Left lung (tissue), 14 donors: ENCODE data around the gene MTIF2. TPM values are rescaled to one million over a fixed set of nuclear protein-coding genes. Genes with fewer than 3 reads are reported as not detected.

Experiments
- ATAC-seq: fragments of 200-7000 bp; cut with Tn5 transposase; one replicate; pipeline ENCODE4 v1.9.1; 2020; ENCODE audit warnings: moderate library complexity
- DNase-seq, 4 donors: peaks; one replicate each; pipeline ENCODE4 v3.0.0-alpha.2; 2013 to 2020
- H3K27ac ChIP-seq, 2 donors: fragments of 200-600 bp; sonication (generic) in 1 of 2; one replicate each; pipeline versions ENCODE4 v1.5.0 to v1.8.0; 2020 to 2021
- H3K27me3 ChIP-seq, 2 donors: fragments of 200-600 bp; sonication (generic) in 1 of 2; one replicate each; pipeline versions ENCODE4 v1.5.0 to v1.8.0; 2020 to 2021
- H3K36me3 ChIP-seq, 2 donors: fragments of 200-600 bp; sonication (generic) in 1 of 2; one replicate each; pipeline versions ENCODE4 v1.5.0 to v1.8.0; 2020 to 2021
- H3K4me1 ChIP-seq, 2 donors: fragments of 200-600 bp; one replicate each; pipeline ENCODE4 v1.8.0; 2021
- H3K4me3 ChIP-seq, 2 donors: fragments of 200-600 bp; sonication (generic) in 1 of 2; one replicate each; pipeline versions ENCODE4 v1.5.0 to v1.8.0; 2020 to 2021; ENCODE audit warnings: mild to moderate bottlenecking in 1 of 2
- H3K9me3 ChIP-seq, 2 donors: fragments of 200-600 bp; sonication (generic) in 1 of 2; one replicate each; pipeline versions ENCODE4 v1.5.0 to v1.8.0; 2020 to 2021
- intact Hi-C, 2 donors: fragments of 100-400 bp; cut with DNase I; formaldehyde crosslinking; loops; one replicate each; pipeline versions ENCODE4 v1.11.2 to v1.14.2; 2022
- long read RNA-seq, 12 donors: library from polyadenylated mRNA in 2 of 12; unstranded in 2 of 12; transcript quantifications; one replicate each; pipeline ENCODE4 v2.0.0 and lab custom pipeline, GENCODE V29; 2019 to 2026
- polyA plus RNA-seq, 6 donors: library from polyadenylated mRNA; unstranded; fragments of 120-200 nt; gene quantifications; one replicate each; pipeline ENCODE4 v1.2.1, GENCODE V29; 2013; ENCODE audit not compliant: insufficient read length in 6 of 6
- total RNA-seq, 2 donors: library from RNA; stranded (reverse); fragmentation: NEBNext Ultra II Directional; extraction: Animal tissue kit (Norgen Biotek cat#: 25700); gene quantifications; one replicate each; pipeline ENCODE4 v1.2.1, GENCODE V29; 2021
- TF ChIP-seq, protein P1 (sequence below), 2 donors: fragments of 200-600 bp; sonication (generic) in 1 of 2; IDR thresholded peaks; one replicate each; pipeline versions ENCODE4 v1.5.0 to v1.8.0; 2021; ENCODE audit warnings: antibody characterized with exemption in 2 of 2
- donor health status: DM: no; HTN: yes; CAD: no.
- donor health status: DM: no; HTN: no; CAD: no.

The MTIF2 gene, protein sequence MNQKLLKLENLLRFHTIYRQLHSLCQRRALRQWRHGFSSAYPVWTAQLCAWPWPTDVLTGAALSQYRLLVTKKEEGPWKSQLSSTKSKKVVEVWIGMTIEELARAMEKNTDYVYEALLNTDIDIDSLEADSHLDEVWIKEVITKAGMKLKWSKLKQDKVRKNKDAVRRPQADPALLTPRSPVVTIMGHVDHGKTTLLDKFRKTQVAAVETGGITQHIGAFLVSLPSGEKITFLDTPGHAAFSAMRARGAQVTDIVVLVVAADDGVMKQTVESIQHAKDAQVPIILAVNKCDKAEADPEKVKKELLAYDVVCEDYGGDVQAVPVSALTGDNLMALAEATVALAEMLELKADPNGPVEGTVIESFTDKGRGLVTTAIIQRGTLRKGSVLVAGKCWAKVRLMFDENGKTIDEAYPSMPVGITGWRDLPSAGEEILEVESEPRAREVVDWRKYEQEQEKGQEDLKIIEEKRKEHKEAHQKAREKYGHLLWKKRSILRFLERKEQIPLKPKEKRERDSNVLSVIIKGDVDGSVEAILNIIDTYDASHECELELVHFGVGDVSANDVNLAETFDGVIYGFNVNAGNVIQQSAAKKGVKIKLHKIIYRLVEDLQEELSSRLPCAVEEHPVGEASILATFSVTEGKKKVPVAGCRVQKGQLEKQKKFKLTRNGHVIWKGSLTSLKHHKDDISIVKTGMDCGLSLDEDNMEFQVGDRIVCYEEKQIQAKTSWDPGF
- 10 to 100 TPM; 19.8 to 29.1 TPM for total RNA-seq
- polyA plus RNA-seq = 10 to 100 TPM; 31.8 to 36.7 (median 34.3) TPM
- long read RNA-seq, donor 1, partial matches to known transcripts = 18 of 18 reads
- long read RNA-seq, donor 1, other reads (novel, unspliced or antisense) = 0 of 18 reads
- long read RNA-seq, donor 2 = 0 reads
- long read RNA-seq, donor 3, partial matches to known transcripts = 0 of 1 reads
- long read RNA-seq, donor 3, other reads (novel, unspliced or antisense) = 0 of 1 reads
- long read RNA-seq, donor 4, partial matches to known transcripts = 6 of 10 reads
- long read RNA-seq, donor 4, other reads (novel, unspliced or antisense) = 3 of 10 reads
- long read RNA-seq, donor 5, partial matches to known transcripts = 0 of 3 reads
- long read RNA-seq, donor 5, other reads (novel, unspliced or antisense) = 0 of 3 reads
- long read RNA-seq, donor 6, partial matches to known transcripts = 6 of 8 reads
- long read RNA-seq, donor 6, other reads (novel, unspliced or antisense) = 0 of 8 reads
- long read RNA-seq, donor 7, partial matches to known transcripts = 0 of 1 reads
- long read RNA-seq, donor 7, other reads (novel, unspliced or antisense) = 0 of 1 reads
- long read RNA-seq, donor 8, partial matches to known transcripts = 6 of 6 reads
- long read RNA-seq, donor 8, other reads (novel, unspliced or antisense) = 0 of 6 reads
- long read RNA-seq, donor 9 = 0 reads
- long read RNA-seq, donor 10, partial matches to known transcripts = 5 of 6 reads
- long read RNA-seq, donor 10, other reads (novel, unspliced or antisense) = 0 of 6 reads
- long read RNA-seq, donor 11, partial matches to known transcripts = 5 of 6 reads
- long read RNA-seq, donor 11, other reads (novel, unspliced or antisense) = 0 of 6 reads
- long read RNA-seq, donor 12, partial matches to known transcripts = 10 of 10 reads
- long read RNA-seq, donor 12, other reads (novel, unspliced or antisense) = 0 of 10 reads

DNA sequence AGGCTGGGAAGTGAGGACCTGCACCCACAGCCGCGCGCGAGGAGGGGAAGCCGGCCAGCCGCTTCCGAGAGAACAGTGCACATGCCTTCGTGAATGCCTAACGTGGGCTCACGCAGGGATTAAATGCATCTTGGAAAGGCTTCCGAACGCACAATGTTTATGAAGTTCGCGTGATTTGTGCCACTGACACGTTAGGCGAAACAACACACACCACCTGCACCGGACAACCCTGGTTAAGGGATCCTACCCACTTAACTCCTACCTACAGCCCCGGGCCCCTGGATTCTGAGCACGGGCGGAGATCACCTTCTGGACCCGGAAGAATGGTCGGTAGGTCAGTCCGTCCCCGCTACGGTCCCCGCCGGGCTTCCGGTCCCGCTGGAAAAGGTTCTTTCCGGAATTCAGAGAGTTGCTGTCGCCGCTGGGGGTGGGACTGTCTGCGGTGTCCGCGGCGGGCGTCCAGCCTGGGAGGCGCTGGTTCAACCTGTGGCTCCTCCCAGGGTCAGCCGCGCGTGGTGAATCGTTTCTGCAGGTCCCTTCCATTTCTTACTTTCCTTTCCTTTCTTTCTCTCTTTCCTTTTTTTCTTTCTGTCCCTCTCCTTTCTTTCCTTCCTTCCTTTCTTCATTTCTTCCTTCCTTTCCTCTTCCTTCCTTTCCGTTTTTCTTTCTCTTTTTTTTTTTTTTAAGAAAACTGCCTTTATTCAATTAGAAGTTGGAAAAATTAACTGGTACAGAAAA is at the start of gene MTIF2:
TSS of gene MTIF2 (minus strand) at position 325 of the 738 bp plus-strand sequence. CDS start 5,373 bp downstream, outside the sequence.
- H3K9me3 ChIP-seq = no peaks in the 10 kb centered on the region
- ATAC-seq (peak; percentile 99), DNase-seq (peak; percentile 89 to 98 (median 96))
- H3K4me3 ChIP-seq = peak within 1 kb of the TSS; percentile 73 to 83
- H3K4me1 ChIP-seq = peaks cover 0 to 17% of the 10 kb centered on the region in 2 donors
- no peaks in the 10 kb centered on the region for H3K27me3 ChIP-seq
- TF ChIP-seq, protein P1, sequence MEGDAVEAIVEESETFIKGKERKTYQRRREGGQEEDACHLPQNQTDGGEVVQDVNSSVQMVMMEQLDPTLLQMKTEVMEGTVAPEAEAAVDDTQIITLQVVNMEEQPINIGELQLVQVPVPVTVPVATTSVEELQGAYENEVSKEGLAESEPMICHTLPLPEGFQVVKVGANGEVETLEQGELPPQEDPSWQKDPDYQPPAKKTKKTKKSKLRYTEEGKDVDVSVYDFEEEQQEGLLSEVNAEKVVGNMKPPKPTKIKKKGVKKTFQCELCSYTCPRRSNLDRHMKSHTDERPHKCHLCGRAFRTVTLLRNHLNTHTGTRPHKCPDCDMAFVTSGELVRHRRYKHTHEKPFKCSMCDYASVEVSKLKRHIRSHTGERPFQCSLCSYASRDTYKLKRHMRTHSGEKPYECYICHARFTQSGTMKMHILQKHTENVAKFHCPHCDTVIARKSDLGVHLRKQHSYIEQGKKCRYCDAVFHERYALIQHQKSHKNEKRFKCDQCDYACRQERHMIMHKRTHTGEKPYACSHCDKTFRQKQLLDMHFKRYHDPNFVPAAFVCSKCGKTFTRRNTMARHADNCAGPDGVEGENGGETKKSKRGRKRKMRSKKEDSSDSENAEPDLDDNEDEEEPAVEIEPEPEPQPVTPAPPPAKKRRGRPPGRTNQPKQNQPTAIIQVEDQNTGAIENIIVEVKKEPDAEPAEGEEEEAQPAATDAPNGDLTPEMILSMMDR (IDR thresholded peaks at IDR 0.05) = peak in 1 of 2 donors; percentile 14
- H3K36me3 ChIP-seq = peaks cover 0 to 28% of the 10 kb centered on the region in 2 donors
- H3K27ac ChIP-seq = peak within 1 kb of the TSS; percentile 84 to 90
- intact Hi-C loops = no loop called here

DNA sequence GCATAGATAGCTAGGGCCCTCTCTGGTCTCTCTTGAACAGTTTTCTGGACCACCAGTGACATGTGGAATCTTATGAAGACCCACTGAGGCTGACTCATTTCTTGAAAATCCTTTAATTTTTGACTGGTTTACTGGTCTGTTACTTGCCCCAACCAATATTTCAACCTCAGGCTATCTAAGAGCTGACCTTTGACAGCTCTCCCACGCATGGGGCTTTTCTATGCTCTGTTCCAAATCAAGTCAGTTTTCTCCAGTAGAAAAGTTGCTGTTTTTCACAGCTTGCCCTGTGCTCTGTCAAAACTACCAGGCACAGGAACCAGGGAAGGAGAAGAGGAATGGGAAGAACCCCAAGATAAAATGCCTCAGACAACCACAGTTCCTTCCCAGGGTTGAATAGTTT is 46.0 kb upstream of the MTIF2 start:
- no peak overlapping the region for H3K4me3 ChIP-seq
- TF ChIP-seq, protein P1 (IDR thresholded peaks at IDR 0.05) = no peak
- no peaks in the 10 kb centered on the region for H3K4me1 ChIP-seq
- H3K9me3 ChIP-seq = no peaks in the 10 kb centered on the region
- intact Hi-C loops = no loop called here
- no peak for ATAC-seq
- H3K27me3 ChIP-seq = no peaks in the 10 kb centered on the region
- H3K36me3 ChIP-seq = peaks cover 0 to 82% of the 10 kb centered on the region in 2 donors
- no peak overlapping the region for H3K27ac ChIP-seq
- no peak for DNase-seq

DNA sequence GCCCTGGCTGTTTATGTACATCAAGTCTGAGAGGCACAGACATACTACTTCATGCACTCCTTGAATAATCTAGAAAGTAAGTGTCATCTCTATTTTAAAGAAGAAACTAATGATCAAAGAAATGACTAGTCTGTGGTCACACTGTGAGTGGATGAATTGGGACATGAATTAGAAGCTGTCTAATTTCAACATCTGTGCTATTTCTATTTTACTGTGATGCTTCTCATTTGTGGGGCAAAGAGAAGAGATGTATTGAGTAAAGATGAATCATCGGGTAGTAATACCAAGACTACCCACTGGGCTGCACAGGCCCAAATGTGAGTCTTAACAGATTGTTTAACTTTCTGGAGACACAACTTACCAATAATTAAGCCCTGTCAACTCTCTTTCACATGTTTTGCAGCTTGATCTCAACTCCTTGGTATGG is 42.4 kb upstream of the MTIF2 start:
- no peaks in the 10 kb centered on the region for H3K9me3 ChIP-seq
- H3K4me1 ChIP-seq = no peaks in the 10 kb centered on the region
- ATAC-seq (no peak), DNase-seq (no peak)
- H3K27me3 ChIP-seq = no peaks in the 10 kb centered on the region
- intact Hi-C loops = no loop called here
- H3K4me3 ChIP-seq = no peak overlapping the region
- H3K27ac ChIP-seq = no peak overlapping the region
- TF ChIP-seq, protein P1 (IDR thresholded peaks at IDR 0.05) = no peak
- H3K36me3 ChIP-seq = peaks cover 0 to 80% of the 10 kb centered on the region in 2 donors

DNA sequence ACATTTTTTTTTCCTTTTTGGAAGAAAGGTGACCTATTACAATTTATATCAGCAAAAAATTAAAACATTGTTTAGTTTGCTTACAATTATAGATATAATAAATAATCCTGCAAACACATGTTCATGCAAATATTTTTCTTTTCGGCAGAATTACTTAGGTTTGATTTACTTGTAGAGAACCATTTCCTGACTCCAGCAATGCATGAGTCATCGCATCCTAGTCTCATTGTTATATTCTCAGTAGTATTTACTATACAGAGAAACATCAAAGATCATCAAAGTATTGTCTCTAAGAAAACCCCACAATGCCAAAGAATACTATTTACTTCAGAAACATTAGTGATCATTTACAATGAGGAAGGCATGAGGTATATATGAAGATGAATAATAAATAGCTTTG is 40.4 kb upstream of the MTIF2 start:
- ATAC-seq (no peak), DNase-seq (no peak)
- H3K27ac ChIP-seq = no peak overlapping the region
- intact Hi-C loops = no loop called here
- no peaks in the 10 kb centered on the region for H3K4me1 ChIP-seq
- H3K36me3 ChIP-seq = peaks cover 0 to 73% of the 10 kb centered on the region in 2 donors
- no peak overlapping the region for H3K4me3 ChIP-seq
- H3K27me3 ChIP-seq = no peaks in the 10 kb centered on the region
- TF ChIP-seq, protein P1 (IDR thresholded peaks at IDR 0.05) = no peak
- H3K9me3 ChIP-seq = no peaks in the 10 kb centered on the region
